Mucosa of rectum (tissue), 2 donors: ENCODE measurements around the gene LYVE1.

Experiments used
- H3K27ac ChIP-seq, 2 donors: one replicate each; pipeline ENCODE4 v1.7.0; 2013; ENCODE audit warnings: inconsistent platforms in 2 of 2, low read depth in 2 of 2, low read length in 2 of 2
- H3K27me3 ChIP-seq, 2 donors: one replicate each; pipeline ENCODE4 v1.7.0; 2013; ENCODE audit warnings: low read length in 2 of 2; ENCODE audit not compliant: control insufficient read depth in 2 of 2, insufficient read depth in 2 of 2
- H3K36me3 ChIP-seq, 2 donors: one replicate each; pipeline ENCODE4 v1.7.0; 2013; ENCODE audit warnings: low read length in 2 of 2; ENCODE audit not compliant: control insufficient read depth in 2 of 2, insufficient read depth in 2 of 2
- H3K4me1 ChIP-seq, 2 donors: one replicate each; pipeline ENCODE4 v1.7.0; 2013; ENCODE audit warnings: low read length in 2 of 2, mild to moderate bottlenecking in 1 of 2; ENCODE audit not compliant: control insufficient read depth in 2 of 2, insufficient read depth in 2 of 2
- H3K4me3 ChIP-seq, 2 donors: one replicate each; pipeline ENCODE4 v1.7.0; 2013; ENCODE audit warnings: low read length in 2 of 2
- H3K9ac ChIP-seq, 2 donors: one replicate each; pipeline ENCODE4 v1.7.0; 2013; ENCODE audit warnings: low read length in 2 of 2, low read depth in 1 of 2, mild to moderate bottlenecking in 1 of 2
- H3K9me3 ChIP-seq, 2 donors: one replicate each; pipeline ENCODE4 v1.7.0; 2013; ENCODE audit warnings: low read length in 2 of 2; ENCODE audit not compliant: control insufficient read depth in 2 of 2
- donor health status: healthy.
- donor health status: Normal muscosa, but diverticular disease.

LYVE1 gene

DNA sequence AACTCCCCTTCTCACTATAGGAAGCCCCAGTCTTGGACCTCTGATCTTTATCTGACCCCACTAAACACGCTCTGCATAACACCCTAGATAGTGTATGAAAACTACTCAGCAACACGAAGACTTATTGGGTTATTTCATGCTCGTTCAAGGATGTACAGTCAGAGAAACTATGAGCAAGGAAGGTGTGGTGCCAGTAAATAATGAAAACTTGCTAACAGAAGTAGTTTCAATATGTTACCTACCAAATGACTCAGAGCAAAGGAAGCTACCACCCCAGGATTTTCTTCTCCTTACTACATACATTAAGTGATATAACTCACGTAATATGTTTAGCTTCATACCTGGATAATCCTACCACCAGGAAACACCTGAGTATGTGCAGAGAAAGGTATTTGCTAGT lies 25.9 kb upstream of the LYVE1 start:
- no peaks in the 10 kb centered on the region for H3K4me1 ChIP-seq
- no peaks in the 10 kb centered on the region for H3K27me3 ChIP-seq
- H3K9me3 ChIP-seq: no peaks in the 10 kb centered on the region
- no peak overlapping the region for H3K9ac ChIP-seq
- no peak overlapping the region for H3K4me3 ChIP-seq
- H3K36me3 ChIP-seq: no peaks in the 10 kb centered on the region
- H3K27ac ChIP-seq: no peak overlapping the region

DNA sequence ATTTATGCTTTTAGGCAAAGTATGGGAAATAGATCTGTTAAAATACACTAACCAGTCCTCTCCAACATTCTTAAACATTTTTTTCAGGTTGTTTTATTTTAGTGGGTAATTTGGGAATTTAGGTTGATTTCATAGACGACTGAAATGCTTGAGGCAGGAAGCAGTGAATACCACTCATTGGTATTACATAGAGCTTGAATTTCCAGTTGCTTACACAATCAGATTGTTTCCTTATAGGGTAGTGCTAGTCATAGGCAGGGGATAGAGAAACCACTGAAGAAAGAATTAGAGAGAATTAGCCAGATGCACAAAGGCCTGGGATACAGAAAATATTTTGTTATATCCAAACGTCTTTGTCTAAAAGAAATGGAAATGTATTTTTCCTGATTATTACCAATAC lies 23.9 kb upstream of the LYVE1 start:
- Histone ChIP-seq H3K27ac (no peak overlapping the region), H3K4me1 (no peaks in the 10 kb centered on the region), H3K27me3 (no peaks in the 10 kb centered on the region), H3K36me3 (no peaks in the 10 kb centered on the region), H3K9ac (no peak overlapping the region), H3K4me3 (no peak overlapping the region), H3K9me3 (no peaks in the 10 kb centered on the region)

DNA sequence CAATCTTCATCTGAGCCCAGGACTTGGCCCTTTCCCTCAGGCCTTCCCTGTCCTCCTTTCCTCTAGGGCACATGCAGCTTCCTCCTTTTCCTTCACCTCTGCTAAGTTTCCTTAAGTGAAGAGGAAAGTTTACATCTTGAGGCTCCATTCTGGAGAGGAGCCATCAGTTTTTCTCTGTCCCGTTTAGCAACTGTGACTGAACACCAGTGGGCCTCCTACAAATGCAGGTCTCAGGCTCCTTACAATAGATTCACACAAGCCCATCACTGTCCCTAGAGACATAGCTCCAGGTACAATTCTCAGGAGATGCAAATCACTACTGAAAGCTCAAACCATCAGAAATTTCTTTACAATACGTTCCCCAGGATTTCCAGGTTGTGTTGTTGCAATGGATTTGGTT lies 23.3 kb upstream of the LYVE1 start:
- H3K9ac ChIP-seq: no peak overlapping the region
- no peaks in the 10 kb centered on the region for H3K36me3 ChIP-seq
- no peak overlapping the region for H3K4me3 ChIP-seq
- H3K9me3 ChIP-seq: no peaks in the 10 kb centered on the region
- H3K27ac ChIP-seq: peak overlapping the region in 1 of 2 donors; percentile 23
- no peaks in the 10 kb centered on the region for H3K4me1 ChIP-seq
- no peaks in the 10 kb centered on the region for H3K27me3 ChIP-seq

DNA sequence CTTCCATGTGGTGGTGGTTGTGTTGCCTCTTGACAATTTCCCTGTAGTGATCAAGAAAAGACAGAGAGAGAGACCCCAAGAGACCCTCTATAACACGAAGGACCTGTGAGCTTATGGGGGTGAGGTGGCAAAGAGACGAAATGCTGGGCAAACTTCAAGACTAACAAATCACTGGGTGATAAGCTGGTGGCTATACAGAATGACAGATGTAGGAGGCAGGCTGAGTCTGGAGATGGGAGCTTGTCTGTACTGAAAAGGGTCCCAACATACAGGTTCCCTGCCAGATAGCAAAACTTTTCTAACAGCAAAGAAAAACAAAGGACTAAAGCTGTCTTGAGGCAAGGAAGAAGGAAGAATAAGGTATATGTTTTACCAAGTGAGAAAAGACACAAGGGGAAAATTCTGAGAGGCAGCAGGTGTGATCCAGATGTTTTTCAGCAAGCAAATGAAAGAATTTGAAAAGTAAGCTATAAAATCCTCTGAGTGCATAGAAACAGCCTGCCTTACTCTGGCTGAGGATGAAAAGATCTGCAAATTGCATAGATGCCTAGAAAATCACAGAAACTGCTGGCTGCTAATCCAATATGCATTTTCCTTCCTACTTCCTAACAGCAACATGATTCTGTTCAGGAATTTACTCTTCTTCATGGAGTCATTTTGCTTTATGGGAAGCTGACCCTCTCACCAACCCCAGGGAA lies 21.9 kb upstream of the LYVE1 start:
- no peak overlapping the region for H3K9ac ChIP-seq
- H3K27ac ChIP-seq: no peak overlapping the region
- H3K27me3 ChIP-seq: no peaks in the 10 kb centered on the region
- H3K4me1 ChIP-seq: no peaks in the 10 kb centered on the region
- no peaks in the 10 kb centered on the region for H3K36me3 ChIP-seq
- H3K9me3 ChIP-seq: no peaks in the 10 kb centered on the region
- no peak overlapping the region for H3K4me3 ChIP-seq

DNA sequence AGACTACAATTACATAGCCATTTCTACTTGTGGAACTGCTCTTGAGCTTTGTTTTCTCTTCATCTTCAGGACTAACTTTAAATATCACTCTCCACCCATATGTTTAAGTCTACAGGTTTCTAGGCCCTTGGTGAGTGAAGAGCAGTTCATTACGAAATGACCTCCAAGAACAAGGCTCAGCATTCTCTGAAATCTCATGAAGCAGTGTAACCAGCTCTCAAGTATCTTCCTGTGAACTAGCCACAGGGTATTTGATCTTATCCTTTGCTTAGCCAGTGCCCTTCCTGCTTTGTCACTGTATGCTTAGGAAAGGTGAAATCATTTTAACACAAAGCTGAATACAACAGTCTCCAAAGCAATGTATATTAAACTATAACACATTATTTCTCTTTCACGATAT lies 20.4 kb upstream of the LYVE1 start:
- Histone ChIP-seq H3K9me3 (no peaks in the 10 kb centered on the region), H3K27me3 (no peaks in the 10 kb centered on the region), H3K4me1 (no peaks in the 10 kb centered on the region), H3K9ac (no peak overlapping the region), H3K27ac (no peak overlapping the region), H3K4me3 (no peak overlapping the region), H3K36me3 (no peaks in the 10 kb centered on the region)

DNA sequence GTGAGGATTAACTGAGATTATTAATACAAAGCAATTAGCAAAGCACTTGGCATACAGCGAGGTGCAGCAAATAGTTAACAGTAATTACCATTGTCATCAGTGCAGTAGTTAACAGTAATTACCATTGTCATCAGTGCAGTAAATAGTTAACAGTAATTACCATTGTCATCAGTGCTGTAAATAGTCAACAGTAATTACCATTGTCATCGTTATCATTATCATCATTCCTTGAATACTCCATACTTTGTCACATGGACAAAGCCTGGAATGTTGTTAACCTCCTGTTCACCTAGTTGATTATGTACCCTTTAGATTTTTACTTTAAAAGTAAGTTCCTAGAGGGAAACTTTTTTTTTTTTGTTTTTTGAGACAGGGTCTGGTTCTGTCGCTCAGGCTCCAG lies 19.5 kb upstream of the LYVE1 start:
- H3K9me3 ChIP-seq: no peaks in the 10 kb centered on the region
- no peak overlapping the region for H3K4me3 ChIP-seq
- no peaks in the 10 kb centered on the region for H3K36me3 ChIP-seq
- no peaks in the 10 kb centered on the region for H3K4me1 ChIP-seq
- no peak overlapping the region for H3K27ac ChIP-seq
- H3K9ac ChIP-seq: no peak overlapping the region
- no peaks in the 10 kb centered on the region for H3K27me3 ChIP-seq

DNA sequence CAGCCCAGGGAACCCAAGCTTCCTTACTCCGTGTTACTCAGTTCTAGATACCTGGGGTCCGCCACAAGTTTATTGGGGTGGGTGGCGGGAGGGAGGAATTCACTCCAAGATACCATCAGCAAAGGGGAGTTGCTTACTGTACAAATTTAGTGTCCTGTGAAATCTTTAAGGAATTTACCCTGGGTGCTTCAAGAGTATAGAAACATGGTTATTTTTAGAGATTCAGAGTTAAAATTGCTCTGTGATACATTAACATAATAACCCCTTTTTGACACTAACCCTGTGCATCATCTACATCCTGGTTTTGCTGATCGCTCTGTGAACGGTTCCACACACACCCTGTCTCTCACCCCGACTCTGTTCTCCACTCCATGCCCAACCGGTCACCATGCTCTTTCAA lies 18.9 kb upstream of the LYVE1 start:
- Histone ChIP-seq H3K9ac (no peak overlapping the region), H3K27me3 (no peaks in the 10 kb centered on the region), H3K9me3 (no peaks in the 10 kb centered on the region), H3K4me1 (no peaks in the 10 kb centered on the region), H3K27ac (peak overlapping the region in 1 of 2 donors; percentile 23), H3K36me3 (no peaks in the 10 kb centered on the region), H3K4me3 (no peak overlapping the region)

DNA sequence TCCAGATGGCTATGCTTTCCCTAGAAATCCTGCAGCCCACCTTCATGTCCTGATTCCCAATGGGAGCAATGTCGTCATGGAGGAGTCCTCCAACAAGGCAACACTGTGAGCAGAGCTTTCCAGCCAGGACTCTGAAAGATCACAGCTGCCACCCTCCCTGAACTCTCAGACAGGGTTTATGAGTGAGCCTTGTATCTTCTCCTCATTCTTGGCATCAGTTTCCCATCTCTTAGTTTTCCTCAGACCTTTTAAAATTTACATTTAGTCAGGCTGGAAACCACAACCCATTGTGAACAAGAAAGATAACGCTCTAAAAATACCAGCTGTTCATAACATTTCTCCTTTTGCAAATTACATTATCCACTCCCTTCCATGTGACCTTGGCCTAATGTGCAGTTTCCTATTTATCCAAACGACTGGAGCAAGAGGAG lies 15.6 kb upstream of the LYVE1 start:
- H3K27ac ChIP-seq: no peak overlapping the region
- H3K9ac ChIP-seq: no peak overlapping the region
- no peak overlapping the region for H3K4me3 ChIP-seq
- H3K9me3 ChIP-seq: no peaks in the 10 kb centered on the region
- H3K36me3 ChIP-seq: no peaks in the 10 kb centered on the region
- no peaks in the 10 kb centered on the region for H3K27me3 ChIP-seq
- no peaks in the 10 kb centered on the region for H3K4me1 ChIP-seq

DNA sequence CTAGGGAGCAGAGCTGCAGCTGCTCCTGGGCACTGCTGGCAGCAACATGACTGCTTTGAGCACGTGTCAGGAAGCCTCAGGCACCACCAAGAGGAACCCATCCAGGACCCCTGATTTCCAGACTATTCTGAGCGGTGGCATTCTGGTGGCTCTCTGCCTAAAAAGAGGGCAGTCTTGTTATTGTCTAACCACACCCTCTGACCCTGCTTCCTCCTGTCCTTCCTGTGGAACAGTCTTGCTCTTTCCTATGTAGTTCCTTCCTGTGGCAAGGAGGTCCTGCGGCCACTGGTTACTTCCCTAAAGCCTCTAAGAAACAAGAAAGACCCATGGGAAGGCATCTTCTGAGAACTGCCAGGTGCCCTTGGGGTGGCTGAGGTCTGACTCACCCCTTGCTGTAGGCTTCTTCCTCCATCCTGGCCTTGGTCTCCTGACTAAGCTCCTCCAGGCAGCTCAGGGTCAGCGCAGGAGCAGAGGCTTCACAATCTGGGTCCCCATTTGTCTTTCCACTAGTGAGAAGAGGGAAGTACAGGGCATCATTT lies 13.1 kb upstream of the LYVE1 start:
- Histone ChIP-seq H3K9me3 (no peaks in the 10 kb centered on the region), H3K4me3 (no peak overlapping the region), H3K27ac (no peak overlapping the region), H3K4me1 (no peaks in the 10 kb centered on the region), H3K9ac (no peak overlapping the region), H3K27me3 (no peaks in the 10 kb centered on the region), H3K36me3 (no peaks in the 10 kb centered on the region)

DNA sequence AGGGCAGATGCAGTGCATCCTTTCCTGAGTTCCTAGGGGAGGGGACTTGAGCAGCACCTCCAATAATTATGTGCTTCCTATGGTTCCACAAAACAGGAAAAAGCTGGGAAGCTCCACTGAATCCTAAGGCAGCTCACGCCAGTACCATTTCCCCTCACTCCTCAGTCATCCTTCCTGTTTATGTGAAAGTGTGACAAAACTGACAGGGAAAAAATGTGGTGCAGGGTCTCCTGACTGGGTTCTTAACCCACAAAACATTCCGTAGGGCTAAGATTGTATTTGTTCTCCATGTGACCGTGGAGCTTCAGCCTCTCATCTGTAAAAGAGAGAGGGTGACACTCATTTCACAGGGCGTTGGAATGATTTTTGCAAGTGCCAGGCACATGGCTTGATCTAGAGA lies 12.2 kb upstream of the LYVE1 start:
- Histone ChIP-seq H3K9ac (no peak overlapping the region), H3K27me3 (no peaks in the 10 kb centered on the region), H3K27ac (no peak overlapping the region), H3K4me1 (no peaks in the 10 kb centered on the region), H3K36me3 (no peaks in the 10 kb centered on the region), H3K4me3 (no peak overlapping the region), H3K9me3 (no peaks in the 10 kb centered on the region)
